ENCODE results near the gene LYSMD1.

DNA sequence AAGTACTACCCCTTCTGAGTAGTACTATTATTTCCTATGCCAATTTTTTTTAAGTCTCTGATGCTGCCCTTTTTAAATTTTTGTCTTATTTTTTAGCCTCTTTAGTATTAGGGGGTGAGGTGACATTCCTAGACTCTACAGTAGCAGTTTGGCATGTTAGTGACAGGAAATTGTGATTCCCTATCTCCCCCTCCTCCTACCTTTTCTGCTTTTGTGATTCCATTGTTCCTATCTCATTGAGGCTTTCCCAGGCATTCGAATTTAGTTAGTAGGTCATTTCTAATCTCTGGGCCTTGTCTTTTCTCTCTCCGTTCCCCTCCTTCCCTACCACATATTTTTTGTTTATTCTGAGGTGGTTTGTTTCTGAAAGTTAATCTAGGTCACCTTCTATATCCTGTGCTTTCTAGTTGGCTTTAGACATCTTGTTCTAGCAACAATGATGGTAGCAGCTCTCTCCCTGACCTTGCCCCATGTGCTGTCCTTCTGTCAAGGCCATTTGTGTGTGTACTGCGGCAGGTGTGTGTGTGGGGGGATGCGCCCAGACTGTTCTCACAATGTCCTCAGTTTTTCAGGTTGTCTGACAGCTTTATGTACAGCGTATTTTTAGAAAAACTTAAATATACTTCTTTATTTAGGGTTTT, 40.8 kb downstream of the LYSMD1 start:
- TF ChIP-seq, protein P1, sequence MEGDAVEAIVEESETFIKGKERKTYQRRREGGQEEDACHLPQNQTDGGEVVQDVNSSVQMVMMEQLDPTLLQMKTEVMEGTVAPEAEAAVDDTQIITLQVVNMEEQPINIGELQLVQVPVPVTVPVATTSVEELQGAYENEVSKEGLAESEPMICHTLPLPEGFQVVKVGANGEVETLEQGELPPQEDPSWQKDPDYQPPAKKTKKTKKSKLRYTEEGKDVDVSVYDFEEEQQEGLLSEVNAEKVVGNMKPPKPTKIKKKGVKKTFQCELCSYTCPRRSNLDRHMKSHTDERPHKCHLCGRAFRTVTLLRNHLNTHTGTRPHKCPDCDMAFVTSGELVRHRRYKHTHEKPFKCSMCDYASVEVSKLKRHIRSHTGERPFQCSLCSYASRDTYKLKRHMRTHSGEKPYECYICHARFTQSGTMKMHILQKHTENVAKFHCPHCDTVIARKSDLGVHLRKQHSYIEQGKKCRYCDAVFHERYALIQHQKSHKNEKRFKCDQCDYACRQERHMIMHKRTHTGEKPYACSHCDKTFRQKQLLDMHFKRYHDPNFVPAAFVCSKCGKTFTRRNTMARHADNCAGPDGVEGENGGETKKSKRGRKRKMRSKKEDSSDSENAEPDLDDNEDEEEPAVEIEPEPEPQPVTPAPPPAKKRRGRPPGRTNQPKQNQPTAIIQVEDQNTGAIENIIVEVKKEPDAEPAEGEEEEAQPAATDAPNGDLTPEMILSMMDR (IDR thresholded peaks at IDR 0.05; ENCODE audit: borderline replicate concordance, extremely low read depth, low read length, poor library complexity, severe bottlenecking) = no peak
- no peak for TF ChIP-seq EZH2 (IDR thresholded peaks at IDR 0.05; ENCODE audit: borderline replicate concordance, low read depth, low read length, severe bottlenecking)

Measured in DND-41 (cell line).